A673 (cell line): ENCODE results near the gene ASB13. TPM values are rescaled to one million over a fixed set of nuclear protein-coding genes. Genes with fewer than 3 reads are reported as not detected.

ENCODE experiments used
- BruUV-seq: library from RNA; stranded (reverse); fragments of 400-500 nt; replicated peaks from 2 replicates; lab custom pipeline; 2021; lab: Mats Ljungman, UMichigan
- CTCF ChIA-PET: fragments of 300-600 bp; sonication (Branson Sonifier 250); formaldehyde crosslinking; loops from one replicate; lab custom pipeline; 2022; ENCODE audit warnings: antibody characterized with exemption; lab: Charles Lee
- POLR2A ChIA-PET: fragments of 300-600 bp; sonication (Branson Sonifier 250); formaldehyde crosslinking; loops from one replicate; lab custom pipeline; 2022; ENCODE audit warnings: antibody characterized with exemption; ENCODE audit not compliant: low non-redundant PET; lab: Charles Lee
- DNase-seq: peaks from one replicate; pipeline ENCODE4 v3.0.0-alpha.2; 2015; ENCODE audit warnings: low spot score
- H3K27ac ChIP-seq: fragments of 200-600 bp; sonication (generic); 2 replicates; pipeline ENCODE4 v1.5.1; 2016; ENCODE audit warnings: mixed run types, low read depth, mild to moderate bottlenecking, mixed read lengths, antibody characterized with exemption, low read length; ENCODE audit not compliant: poor library complexity, severe bottlenecking
- H3K27me3 ChIP-seq: fragments of 200-600 bp; sonication (generic); replicated peaks from 2 replicates; pipeline ENCODE4 v1.6.1; 2017; ENCODE audit warnings: mixed run types, low read depth, mild to moderate bottlenecking, mixed read lengths, antibody characterized with exemption, low read length; ENCODE audit not compliant: insufficient read depth, poor library complexity
- H3K36me3 ChIP-seq: fragments of 200-600 bp; sonication (generic); 2 replicates; pipeline ENCODE4 v1.6.1; 2016; ENCODE audit warnings: mixed run types, mild to moderate bottlenecking, mixed read lengths, antibody characterized with exemption, low read length; ENCODE audit not compliant: insufficient read depth, poor library complexity, severe bottlenecking
- H3K4me1 ChIP-seq: fragments of 200-600 bp; sonication (generic); 2 replicates; pipeline ENCODE4 v1.6.1; 2017; ENCODE audit warnings: mixed run types, mild to moderate bottlenecking, mixed read lengths, antibody characterized with exemption, low read length; ENCODE audit not compliant: insufficient read depth, poor library complexity, severe bottlenecking
- H3K4me3 ChIP-seq: fragments of 200-600 bp; sonication (generic); 2 replicates; pipeline ENCODE4 v1.5.1; 2016; ENCODE audit warnings: low read depth, mixed run types, mild to moderate bottlenecking, mixed read lengths, low read length; ENCODE audit not compliant: poor library complexity, severe bottlenecking
- H3K9me3 ChIP-seq: fragments of 200-600 bp; sonication (generic); 2 replicates; pipeline ENCODE4 v1.6.1; 2016; ENCODE audit warnings: mixed run types, low read depth, mild to moderate bottlenecking, mixed read lengths, antibody characterized with exemption, low read length; ENCODE audit not compliant: poor library complexity, severe bottlenecking
- EZH2 ChIP-seq: fragments of 200-600 bp; sonication (generic); IDR thresholded peaks from 2 replicates; pipeline ENCODE4 v1.6.1; 2017; ENCODE audit warnings: borderline replicate concordance, low read depth, mild to moderate bottlenecking, mixed read lengths, antibody characterized with exemption, low read length; ENCODE audit not compliant: poor library complexity, severe bottlenecking
- intact Hi-C: fragments of 100-400 bp; cut with micrococcal nuclease; formaldehyde crosslinking; loops from one replicate; pipeline ENCODE4 v1.10.0; 2022; ENCODE audit not compliant: unreplicated experiment
- total RNA-seq: library from RNA; stranded (reverse); gene quantifications from 2 replicates; pipeline ENCODE4 v1.2.3, GENCODE V29; 2021
- TF ChIP-seq, protein P1 (sequence below): fragments of 300-800, 200-600 bp; sonication (generic); conservative IDR thresholded peaks from 2 replicates; pipeline ENCODE4 v1.5.1; 2017; ENCODE audit warnings: low read depth, mild to moderate bottlenecking, antibody characterized with exemption, low read length, moderate library complexity, mixed read lengths

ASB13 gene
- total RNA-seq, 1 experiment from 2014 or later, result 11.9 TPM

DNA sequence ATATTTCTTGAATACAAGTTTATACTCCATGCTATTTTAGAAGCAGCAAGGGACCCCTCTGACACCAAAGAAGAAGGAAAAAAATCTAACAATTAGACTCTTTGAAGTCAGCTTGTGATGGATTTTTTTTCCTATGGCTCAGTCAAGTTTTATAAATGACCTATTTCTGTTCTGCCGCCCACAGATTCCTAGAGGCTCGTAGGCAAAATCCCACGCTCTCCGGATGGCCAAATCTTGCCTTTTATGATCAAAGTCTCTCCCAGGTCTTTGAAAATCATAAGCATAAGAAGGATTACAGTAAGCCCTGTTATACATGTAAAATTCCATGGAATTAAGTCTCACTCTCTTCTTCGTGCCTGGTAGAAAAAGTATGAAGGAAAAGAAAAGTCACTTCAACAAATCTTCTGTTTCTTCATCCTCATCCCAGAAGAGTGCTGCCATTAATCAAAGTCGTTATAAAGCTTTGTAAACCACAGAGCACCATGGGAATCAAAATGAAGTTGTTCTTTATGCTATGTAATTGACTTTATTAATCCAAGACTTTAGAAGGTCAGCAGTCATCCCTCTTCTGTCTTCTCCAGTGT lies 33.1 kb downstream of the ASB13 start:
- H3K4me3 ChIP-seq, result no peak overlapping the region
- DNase-seq, result no peak
- BruUV-seq, result no TSS peak
- TF ChIP-seq EZH2, result no peak
- TF ChIP-seq, protein P1, sequence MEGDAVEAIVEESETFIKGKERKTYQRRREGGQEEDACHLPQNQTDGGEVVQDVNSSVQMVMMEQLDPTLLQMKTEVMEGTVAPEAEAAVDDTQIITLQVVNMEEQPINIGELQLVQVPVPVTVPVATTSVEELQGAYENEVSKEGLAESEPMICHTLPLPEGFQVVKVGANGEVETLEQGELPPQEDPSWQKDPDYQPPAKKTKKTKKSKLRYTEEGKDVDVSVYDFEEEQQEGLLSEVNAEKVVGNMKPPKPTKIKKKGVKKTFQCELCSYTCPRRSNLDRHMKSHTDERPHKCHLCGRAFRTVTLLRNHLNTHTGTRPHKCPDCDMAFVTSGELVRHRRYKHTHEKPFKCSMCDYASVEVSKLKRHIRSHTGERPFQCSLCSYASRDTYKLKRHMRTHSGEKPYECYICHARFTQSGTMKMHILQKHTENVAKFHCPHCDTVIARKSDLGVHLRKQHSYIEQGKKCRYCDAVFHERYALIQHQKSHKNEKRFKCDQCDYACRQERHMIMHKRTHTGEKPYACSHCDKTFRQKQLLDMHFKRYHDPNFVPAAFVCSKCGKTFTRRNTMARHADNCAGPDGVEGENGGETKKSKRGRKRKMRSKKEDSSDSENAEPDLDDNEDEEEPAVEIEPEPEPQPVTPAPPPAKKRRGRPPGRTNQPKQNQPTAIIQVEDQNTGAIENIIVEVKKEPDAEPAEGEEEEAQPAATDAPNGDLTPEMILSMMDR, result no peak
- ChIA-PET CTCF (no interaction called here), POLR2A (no interaction called here)
- no peaks in the 10 kb centered on the region for H3K9me3 ChIP-seq
- no peaks in the 10 kb centered on the region for H3K27me3 ChIP-seq
- H3K27ac ChIP-seq, result no peak overlapping the region
- H3K36me3 ChIP-seq, result no peaks in the 10 kb centered on the region
- intact Hi-C loops, result no loop called here
- peaks cover 3% of the 10 kb centered on the region for H3K4me1 ChIP-seq

DNA sequence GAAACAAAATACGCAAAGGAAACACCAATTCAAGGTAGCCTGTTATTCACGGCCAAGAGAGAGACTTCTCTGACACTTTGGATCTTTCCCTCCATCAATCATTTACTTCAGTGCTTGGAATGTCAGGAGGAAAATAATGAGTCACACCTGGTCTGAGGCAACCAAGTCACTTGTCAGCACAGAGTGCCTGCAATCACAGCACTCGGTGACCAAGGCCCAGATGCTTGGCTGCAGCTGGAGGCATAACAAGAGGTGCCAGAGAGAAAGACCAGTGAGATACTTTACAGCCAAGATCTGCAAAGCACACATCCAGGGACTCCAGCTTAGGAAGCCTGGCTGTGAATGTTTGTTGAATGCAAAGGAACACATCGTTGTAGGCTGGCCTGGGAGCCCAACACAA lies 33.9 kb downstream of the ASB13 start:
- no TSS peak for BruUV-seq
- peaks cover 3% of the 10 kb centered on the region for H3K4me1 ChIP-seq
- no peak for DNase-seq
- ChIA-PET POLR2A (no interaction called here), CTCF (no interaction called here)
- H3K27me3 ChIP-seq, result no peaks in the 10 kb centered on the region
- intact Hi-C loops, result no loop called here
- no peaks in the 10 kb centered on the region for H3K9me3 ChIP-seq
- H3K36me3 ChIP-seq, result no peaks in the 10 kb centered on the region
- H3K4me3 ChIP-seq, result no peak overlapping the region
- no peak for TF ChIP-seq EZH2
- TF ChIP-seq, protein P1, result no peak
- H3K27ac ChIP-seq, result no peak overlapping the region

DNA sequence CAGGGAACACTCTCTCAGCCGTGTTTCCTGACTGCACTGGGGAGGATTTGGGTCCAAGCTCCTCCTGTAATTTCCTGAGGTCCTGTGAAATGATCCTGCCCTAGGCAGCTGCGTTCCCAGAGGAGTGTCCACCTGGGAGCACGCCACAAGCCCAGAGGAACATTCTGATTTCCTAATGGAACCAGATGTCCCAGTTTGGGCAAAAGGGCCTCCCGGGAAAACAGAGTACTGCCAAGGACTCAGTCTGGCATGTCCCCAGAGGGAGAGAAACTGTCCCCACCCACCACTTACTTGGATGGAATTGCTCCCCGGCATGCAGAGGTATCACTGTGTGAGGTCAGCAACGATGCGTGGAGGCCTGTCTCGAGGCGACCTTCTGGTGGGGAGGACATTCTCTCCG lies 34.5 kb downstream of the ASB13 start:
- Histone ChIP-seq H3K27me3 (no peaks in the 10 kb centered on the region), H3K9me3 (no peaks in the 10 kb centered on the region), H3K4me3 (no peak overlapping the region), H3K4me1 (peaks cover 3% of the 10 kb centered on the region), H3K27ac (no peak overlapping the region), H3K36me3 (no peaks in the 10 kb centered on the region)
- intact Hi-C loops, result no loop called here
- CTCF ChIA-PET, result no interaction called here
- DNase-seq, result no peak
- POLR2A ChIA-PET, result no interaction called here
- no TSS peak for BruUV-seq
- TF ChIP-seq EZH2, result no peak
- TF ChIP-seq, protein P1, result no peak
